Ectodermal cell (in vitro differentiated cells): ENCODE measurements around the gene KAZN.

ENCODE experiments used
- H3K27ac ChIP-seq: 2 replicates; pipeline ENCODE4 v1.7.0; 2013; ENCODE audit warnings: mild to moderate bottlenecking, low read depth, low read length; ENCODE audit not compliant: insufficient read depth, poor library complexity, severe bottlenecking
- H3K27me3 ChIP-seq: 2 replicates; pipeline ENCODE4 v1.7.0; 2013; ENCODE audit warnings: mild to moderate bottlenecking, low read length; ENCODE audit not compliant: insufficient read depth, control insufficient read depth, poor library complexity, severe bottlenecking
- H3K36me3 ChIP-seq: one replicate; pipeline ENCODE4 v1.7.0; 2013; ENCODE audit warnings: low read length; ENCODE audit not compliant: control insufficient read depth, insufficient read depth
- H3K4me1 ChIP-seq: one replicate; pipeline ENCODE4 v1.7.0; 2013; ENCODE audit warnings: low read length; ENCODE audit not compliant: control insufficient read depth, insufficient read depth
- H3K4me3 ChIP-seq: 2 replicates; pipeline ENCODE4 v1.7.0; 2013; ENCODE audit warnings: low read depth, low read length, control low read depth; ENCODE audit not compliant: insufficient read depth
- H3K9me3 ChIP-seq: 2 replicates; pipeline ENCODE4 v1.7.0; 2013; ENCODE audit warnings: mild to moderate bottlenecking, low read length, moderate library complexity; ENCODE audit not compliant: control insufficient read depth
- WGBS, 2 experiments: methylation state at CpG; one replicate each; pipeline ENCODE4 v1.1.7; 2013; ENCODE audit warnings: missing lambda C conversion rate in 2 of 2; 5-methylcytosine and 5-hydroxymethylcytosine counted together

KAZN gene

GRCh38 chr1:14742181-14742980 lies 143.9 kb downstream of the KAZN start:
- Histone ChIP-seq H3K9me3 (no peaks in the 10 kb centered on the region), H3K4me3 (no peak overlapping the region), H3K27ac (no peak overlapping the region), H3K4me1 (peaks cover 28% of the 10 kb centered on the region), H3K27me3 (no peaks in the 10 kb centered on the region), H3K36me3 (no peaks in the 10 kb centered on the region)
- WGBS, 2 experiments = 54 to 56% methylated on average over 9 of the region's 9 CpGs

DNA sequence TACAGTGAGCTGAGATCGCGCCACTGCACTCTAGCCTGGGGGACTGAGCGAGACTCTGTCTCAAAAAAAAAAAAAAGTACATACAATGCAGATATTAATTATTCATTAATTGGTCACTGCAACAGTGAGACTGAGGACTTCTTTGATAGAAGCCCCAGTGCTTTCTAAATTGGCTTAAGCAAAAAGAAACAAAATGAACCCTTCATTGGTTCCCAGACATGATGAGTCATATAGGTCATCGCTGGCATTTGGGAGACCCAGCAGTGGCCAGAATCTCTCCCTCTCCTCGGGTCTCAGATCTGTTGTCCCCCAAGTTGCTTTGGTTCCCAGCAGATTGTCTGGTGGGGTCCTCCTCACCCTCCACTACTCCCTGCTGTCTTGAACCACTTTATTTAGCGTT lies 144.9 kb downstream of the KAZN start:
- Histone ChIP-seq H3K27me3 (no peaks in the 10 kb centered on the region), H3K9me3 (no peaks in the 10 kb centered on the region)
- whole genome bisulfite sequencing, 2 experiments = 86% methylated on average over 6 of the region's 6 CpGs

GRCh38 chr1:14745001-14745720 lies 146.7 kb downstream of the KAZN start:
- Histone ChIP-seq H3K27ac (no peak overlapping the region), H3K27me3 (no peaks in the 10 kb centered on the region), H3K4me3 (no peak overlapping the region), H3K4me1 (peaks cover 18% of the 10 kb centered on the region), H3K9me3 (no peaks in the 10 kb centered on the region), H3K36me3 (no peaks in the 10 kb centered on the region)
- 88% methylated on average over 9 of the region's 9 CpGs for WGBS, 2 experiments

More for the DNA sequence above, 144.9 kb downstream of the KAZN start:
- Histone ChIP-seq H3K4me3 (no peak overlapping the region), H3K36me3 (no peaks in the 10 kb centered on the region), H3K4me1 (peaks cover 28% of the 10 kb centered on the region), H3K27ac (no peak overlapping the region)

DNA sequence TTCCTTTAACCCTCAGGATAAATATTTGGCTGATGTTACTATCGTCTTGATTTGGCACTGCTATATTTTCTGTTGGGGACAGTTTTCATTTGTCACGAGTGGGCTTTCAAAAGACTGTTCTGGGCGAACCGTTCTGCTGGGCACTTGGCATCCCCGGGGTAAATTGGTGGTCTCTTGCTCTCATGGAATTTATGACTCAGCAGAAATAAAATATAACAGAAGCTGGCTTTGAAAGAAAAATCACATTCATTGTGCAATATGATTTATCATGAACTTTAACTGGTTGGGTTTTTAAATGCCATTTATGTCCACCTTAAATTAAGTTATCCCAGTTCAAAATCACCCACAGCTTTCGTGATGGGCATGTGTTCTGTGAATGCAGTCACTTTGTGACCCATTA lies 147.3 kb downstream of the KAZN start:
- H3K9me3 ChIP-seq = no peaks in the 10 kb centered on the region
- WGBS, 2 experiments = 91 to 94% methylated on average over 6 of the region's 6 CpGs
- no peaks in the 10 kb centered on the region for H3K36me3 ChIP-seq
- no peaks in the 10 kb centered on the region for H3K27me3 ChIP-seq
- peaks cover 12% of the 10 kb centered on the region for H3K4me1 ChIP-seq
- H3K27ac ChIP-seq = no peak overlapping the region
- no peak overlapping the region for H3K4me3 ChIP-seq

- no peaks in the 10 kb centered on the region for H3K36me3 ChIP-seq
- no peaks in the 10 kb centered on the region for H3K9me3 ChIP-seq
- H3K4me3 ChIP-seq = no peak overlapping the region
- H3K4me1 ChIP-seq = peaks cover 6% of the 10 kb centered on the region
- WGBS, 2 experiments = 88 to 91% methylated on average over 4 of the region's 4 CpGs
- no peaks in the 10 kb centered on the region for H3K27me3 ChIP-seq
- no peak overlapping the region for H3K27ac ChIP-seq
These were observed 147.9 kb downstream of the KAZN start for GRCh38 chr1:14746393-14746792.

- Histone ChIP-seq H3K4me1 (no peaks in the 10 kb centered on the region), H3K27ac (no peak overlapping the region), H3K27me3 (no peaks in the 10 kb centered on the region), H3K4me3 (no peak overlapping the region), H3K9me3 (no peaks in the 10 kb centered on the region), H3K36me3 (no peaks in the 10 kb centered on the region)
- 91 to 93% methylated on average over 5 of the region's 5 CpGs for WGBS, 2 experiments
These were observed 149.7 kb downstream of the KAZN start for GRCh38 chr1:14748151-14748550.

- WGBS, 2 experiments = 68 to 83% methylated on average over 2 of the region's 2 CpGs
These were observed 150.5 kb downstream of the KAZN start for GRCh38 chr1:14748977-14749376.

DNA sequence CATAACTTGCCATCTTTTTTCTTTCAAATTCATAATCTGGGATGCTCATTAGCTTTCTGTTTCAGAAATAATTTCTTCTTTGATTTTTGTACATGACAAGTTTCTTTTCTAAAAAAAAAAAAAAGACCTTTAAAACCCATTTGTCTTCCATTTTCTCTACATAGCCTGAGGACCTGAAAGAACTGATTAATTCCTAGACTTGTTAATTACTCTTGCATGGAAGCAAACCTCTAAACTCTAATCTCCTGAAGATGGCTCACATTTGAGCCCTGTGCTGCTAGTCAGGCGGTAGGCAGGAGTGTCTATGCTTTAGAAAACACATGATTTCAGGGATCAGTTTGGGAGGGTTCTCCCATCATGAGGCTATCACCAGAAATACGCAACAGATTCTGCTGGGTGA lies 152.0 kb downstream of the KAZN start:
- Histone ChIP-seq H3K27ac (no peak overlapping the region), H3K36me3 (no peaks in the 10 kb centered on the region), H3K27me3 (no peaks in the 10 kb centered on the region), H3K9me3 (no peaks in the 10 kb centered on the region), H3K4me1 (no peaks in the 10 kb centered on the region), H3K4me3 (no peak overlapping the region)
- 90 to 94% methylated on average over 2 of the region's 2 CpGs for WGBS, 2 experiments

More at GRCh38 chr1:14748977-14749376, 150.5 kb downstream of the KAZN start:
- H3K4me1 ChIP-seq = no peaks in the 10 kb centered on the region
- H3K27ac ChIP-seq = no peak overlapping the region
- H3K36me3 ChIP-seq = no peaks in the 10 kb centered on the region
- H3K27me3 ChIP-seq = no peaks in the 10 kb centered on the region
- no peak overlapping the region for H3K4me3 ChIP-seq
- no peaks in the 10 kb centered on the region for H3K9me3 ChIP-seq

DNA sequence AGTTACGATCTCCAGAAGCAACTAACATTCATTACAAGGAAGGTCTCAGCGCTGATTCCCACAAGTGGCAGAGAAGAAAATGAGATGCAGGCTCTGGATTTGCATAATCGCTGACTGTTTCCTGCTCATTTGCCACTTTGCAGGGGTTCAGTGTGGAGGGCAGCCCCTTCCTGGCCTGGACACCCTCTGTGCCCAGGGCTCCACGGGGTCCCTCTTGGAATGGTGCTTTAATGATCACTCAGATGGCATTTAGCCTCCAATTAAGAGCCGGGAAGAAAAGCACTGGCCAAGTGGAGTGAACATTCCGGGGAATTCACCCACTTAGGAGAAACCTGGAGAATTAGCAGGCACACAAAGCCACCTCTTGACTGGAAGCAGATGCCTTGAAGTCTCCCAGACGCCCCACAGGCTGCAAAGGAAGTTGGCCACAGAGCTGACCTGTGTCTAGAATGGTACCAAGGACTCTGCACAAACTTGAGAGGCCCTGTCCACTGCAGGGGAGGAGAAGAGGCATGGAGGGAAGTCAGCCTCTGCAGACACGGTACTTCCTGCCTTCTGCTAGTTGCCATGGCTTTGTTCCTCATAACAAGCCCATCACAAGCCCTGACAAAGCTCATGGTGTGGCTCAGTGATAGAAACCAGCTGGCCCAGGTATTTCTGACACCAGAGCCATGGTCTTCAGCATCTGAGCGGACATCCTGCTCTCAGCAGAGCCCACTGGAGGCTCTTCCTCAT lies 157.2 kb downstream of the KAZN start:
- Histone ChIP-seq H3K27ac (no peak overlapping the region), H3K4me1 (peaks cover 12% of the 10 kb centered on the region), H3K36me3 (no peaks in the 10 kb centered on the region), H3K4me3 (no peak overlapping the region), H3K9me3 (no peaks in the 10 kb centered on the region), H3K27me3 (no peaks in the 10 kb centered on the region)
- WGBS, 2 experiments = 88 to 89% methylated on average over 9 of the region's 9 CpGs
